Smooth muscle cell (in vitro differentiated cells): ENCODE results near the gene MAP4K3. TPM values are rescaled to one million over a fixed set of nuclear protein-coding genes. Genes with fewer than 3 reads are reported as not detected.

Experiments
- DNase-seq: peaks from one replicate; lab custom pipeline; 2025; ENCODE audit not compliant: unreplicated experiment; lab: John Stamatoyannopoulos, UW
- H2AFZ ChIP-seq: fragments of 200-600 bp; sonication (generic); 2 replicates; pipeline ENCODE4 v1.6.0; 2016; ENCODE audit warnings: antibody characterized with exemption, low read depth, mild to moderate bottlenecking
- H3F3A ChIP-seq: fragments of 200-600 bp; sonication (generic); 2 replicates; pipeline ENCODE4 v1.6.0; 2017; ENCODE audit warnings: antibody characterized with exemption, low read depth
- H3K27ac ChIP-seq: fragments of 200-600 bp; sonication (generic); 2 replicates; pipeline ENCODE4 v1.5.1; 2016; ENCODE audit warnings: low read depth, mild to moderate bottlenecking
- H3K27me3 ChIP-seq: fragments of 200-600 bp; sonication (generic); 2 replicates; pipeline ENCODE4 v1.6.1; 2016; ENCODE audit warnings: low read depth, mild to moderate bottlenecking
- H3K36me3 ChIP-seq: fragments of 200-600 bp; sonication (generic); 2 replicates; pipeline ENCODE4 v1.5.1; 2016; ENCODE audit warnings: low read depth
- H3K4me1 ChIP-seq: fragments of 200-600 bp; sonication (generic); 2 replicates; pipeline ENCODE4 v1.5.1; 2016; ENCODE audit warnings: low read depth
- H3K4me2 ChIP-seq: fragments of 200-600 bp; sonication (generic); 2 replicates; pipeline ENCODE4 v1.6.0; 2016; ENCODE audit warnings: mild to moderate bottlenecking
- H3K4me3 ChIP-seq: fragments of 200-600 bp; sonication (generic); 2 replicates; pipeline ENCODE4 v1.5.1; 2016; ENCODE audit warnings: mild to moderate bottlenecking
- H3K79me2 ChIP-seq: fragments of 200-600 bp; sonication (generic); 2 replicates; pipeline ENCODE4 v1.6.0; 2016; ENCODE audit warnings: low read depth, mild to moderate bottlenecking
- H3K9ac ChIP-seq: fragments of 200-600 bp; sonication (generic); 2 replicates; pipeline ENCODE4 v1.6.0; 2016; ENCODE audit warnings: low read depth
- H3K9me3 ChIP-seq: fragments of 200-600 bp; sonication (generic); replicated peaks from 2 replicates; pipeline ENCODE4 v1.5.1; 2016; ENCODE audit warnings: low read depth
- H4K20me1 ChIP-seq: fragments of 200-600 bp; sonication (generic); 2 replicates; pipeline ENCODE4 v1.6.0; 2016; ENCODE audit warnings: low read depth
- CTCF ChIP-seq: fragments of 200-600 bp; sonication (generic); IDR thresholded peaks from 2 replicates; pipeline ENCODE4 v1.5.1; 2017; ENCODE audit warnings: borderline replicate concordance, mild to moderate bottlenecking, antibody characterized with exemption; ENCODE audit not compliant: insufficient read depth, poor library complexity, severe bottlenecking
- WGBS: methylation state at CpG from one replicate; pipeline ENCODE4 v1.1.7; 2016; ENCODE audit warnings: low lambda C conversion rate; 5-methylcytosine and 5-hydroxymethylcytosine counted together
- polyA plus RNA-seq: library from polyadenylated mRNA; unstranded; fragments of >200 nt; fragmentation: Nextera tagmentation; extraction: Ambion mirVana; gene quantifications from 2 replicates; pipeline ENCODE4 v1.2.1, GENCODE V29; 2016
- total RNA-seq: library from RNA; depleted of rRNA; stranded (reverse); fragments of >200 nt; gene quantifications from 2 replicates; pipeline ENCODE4 v1.2.3, GENCODE V29; 2014

MAP4K3 gene
- total and polyA plus RNA-seq, 2 experiments from 2014 or later, result 21.3 to 70.9 TPM

GRCh38 chr2:39300044-39300978 is 136.8 kb downstream of the MAP4K3 start:
- 79% methylated on average over 8 of the region's 8 CpGs for WGBS
- no peaks in the 10 kb centered on the region for H3K9me3 ChIP-seq

GRCh38 chr2:39290433-39290832 is 146.7 kb downstream of the MAP4K3 start:
- H3K79me2 ChIP-seq, result no peaks in the 10 kb centered on the region
- H3K9ac ChIP-seq, result no peak overlapping the region
- H3K36me3 ChIP-seq, result peaks cover 15% of the 10 kb centered on the region
- H3K4me2 ChIP-seq, result no peak overlapping the region
- H3K4me3 ChIP-seq, result no peak overlapping the region
- DNase-seq, result no peak
- no peak for TF ChIP-seq CTCF
- peaks cover 9% of the 10 kb centered on the region for H4K20me1 ChIP-seq
- no peak overlapping the region for H2AFZ ChIP-seq
- H3K4me1 ChIP-seq, result no peaks in the 10 kb centered on the region
- H3F3A ChIP-seq, result no peaks in the 10 kb centered on the region
- H3K27ac ChIP-seq, result no peak overlapping the region
- H3K9me3 ChIP-seq, result no peaks in the 10 kb centered on the region
- H3K27me3 ChIP-seq, result no peaks in the 10 kb centered on the region
- 98% methylated on average over 6 of the region's 6 CpGs for WGBS

More at GRCh38 chr2:39300044-39300978, 136.8 kb downstream of the MAP4K3 start:
- Histone ChIP-seq H3F3A (peaks cover 2% of the 10 kb centered on the region), H3K36me3 (no peaks in the 10 kb centered on the region), H3K4me3 (no peak overlapping the region), H3K79me2 (no peaks in the 10 kb centered on the region), H3K4me2 (no peak overlapping the region), H4K20me1 (no peaks in the 10 kb centered on the region), H3K4me1 (peaks cover 14% of the 10 kb centered on the region), H3K27ac (no peak overlapping the region), H3K9ac (no peak overlapping the region), H3K27me3 (no peaks in the 10 kb centered on the region), H2AFZ (no peak overlapping the region)
- TF ChIP-seq CTCF, result no peak
- DNase-seq, result no peak

- Histone ChIP-seq H3K27ac (peak overlapping the region; percentile 27), H3K4me2 (no peak overlapping the region), H4K20me1 (peaks cover 9% of the 10 kb centered on the region), H3K27me3 (no peaks in the 10 kb centered on the region), H3F3A (no peaks in the 10 kb centered on the region), H3K4me1 (no peaks in the 10 kb centered on the region), H3K9me3 (no peaks in the 10 kb centered on the region), H2AFZ (no peak overlapping the region), H3K9ac (no peak overlapping the region), H3K36me3 (peaks cover 15% of the 10 kb centered on the region), H3K4me3 (no peak overlapping the region), H3K79me2 (no peaks in the 10 kb centered on the region)
- TF ChIP-seq CTCF, result no peak
- DNase-seq, result no peak
Measured at GRCh38 chr2:39289609-39290008, 147.5 kb downstream of the MAP4K3 start.
